GM18517 (cell line): Measurements from ENCODE around the gene OR4M1.
"Not testable (repeated sequence)": the region's sequence is repeated elsewhere in the genome, so short reads cannot be mapped to it uniquely, and the experiment has no call there.

Experiments used
- ATAC-seq: cut with Tn5 transposase; IDR thresholded peaks from one replicate; pipeline ENCODE4 v1.9.1; 2021; ENCODE audit warnings: mild to moderate bottlenecking, moderate library complexity; ENCODE audit not compliant: unreplicated experiment

OR4M1 gene, protein sequence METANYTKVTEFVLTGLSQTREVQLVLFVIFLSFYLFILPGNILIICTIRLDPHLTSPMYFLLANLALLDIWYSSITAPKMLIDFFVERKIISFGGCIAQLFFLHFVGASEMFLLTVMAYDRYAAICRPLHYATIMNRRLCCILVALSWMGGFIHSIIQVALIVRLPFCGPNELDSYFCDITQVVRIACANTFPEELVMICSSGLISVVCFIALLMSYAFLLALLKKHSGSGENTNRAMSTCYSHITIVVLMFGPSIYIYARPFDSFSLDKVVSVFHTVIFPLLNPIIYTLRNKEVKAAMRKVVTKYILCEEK

DNA sequence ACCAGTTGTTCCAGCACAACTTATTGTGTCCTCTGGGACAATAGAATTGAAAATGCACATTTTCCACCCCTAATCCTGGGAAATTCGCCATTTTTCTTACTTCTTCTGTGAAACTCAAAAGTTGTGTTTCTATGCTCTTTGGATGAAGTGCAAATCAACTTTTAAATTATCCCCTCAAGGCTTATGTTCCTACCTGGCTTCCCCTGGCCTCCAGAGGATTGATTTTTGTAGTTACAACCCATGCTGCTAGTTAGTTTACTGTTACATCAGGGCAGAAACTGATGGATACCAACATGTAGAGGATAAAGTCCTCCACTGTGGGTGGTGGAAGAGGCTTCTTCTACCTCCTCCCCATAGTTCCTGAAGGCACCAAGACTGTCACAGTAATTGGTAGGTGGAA lies at the start of gene OR4M1:
Gene OR4M1, plus strand, starts transcription at position 301 of the 400 bp plus-strand sequence. CDS start 6,819 bp downstream, outside the sequence.
- ATAC-seq = not testable (repeated sequence)

- no peak for ATAC-seq
These were observed 43.9 kb upstream of the OR4M1 start for GRCh38 chr14:19729359-19729758.

DNA sequence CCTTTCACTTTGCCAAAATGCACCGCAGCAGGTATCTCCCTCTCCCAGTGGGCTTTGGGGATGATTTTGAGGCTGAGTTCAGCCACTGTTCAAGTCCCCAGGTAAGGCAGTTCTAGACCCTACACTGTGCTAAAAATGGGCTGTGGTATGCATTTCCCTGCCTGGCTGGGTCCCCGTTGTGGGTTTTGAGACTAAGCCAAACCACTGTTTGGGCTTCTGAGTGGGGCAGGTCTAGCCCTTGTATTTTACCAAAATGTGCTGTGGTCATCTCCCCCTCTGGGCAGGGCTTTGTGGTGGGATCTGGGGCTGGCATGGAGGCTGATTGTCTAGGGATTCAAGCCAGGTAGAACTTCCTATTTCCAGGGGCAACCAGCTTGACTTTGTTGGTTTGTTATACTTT lies 43.5 kb upstream of the OR4M1 start:
- ATAC-seq = no peak

GRCh38 chr14:19733893-19734292 lies 39.4 kb upstream of the OR4M1 start:
- not testable (repeated sequence) for ATAC-seq

- no peak for ATAC-seq
These were observed 30.0 kb upstream of the OR4M1 start, which contains the start of gene OR4Q3 for GRCh38 chr14:19743256-19743655. Gene OR4Q3, plus strand, starts transcription at chr14:19743571.

DNA sequence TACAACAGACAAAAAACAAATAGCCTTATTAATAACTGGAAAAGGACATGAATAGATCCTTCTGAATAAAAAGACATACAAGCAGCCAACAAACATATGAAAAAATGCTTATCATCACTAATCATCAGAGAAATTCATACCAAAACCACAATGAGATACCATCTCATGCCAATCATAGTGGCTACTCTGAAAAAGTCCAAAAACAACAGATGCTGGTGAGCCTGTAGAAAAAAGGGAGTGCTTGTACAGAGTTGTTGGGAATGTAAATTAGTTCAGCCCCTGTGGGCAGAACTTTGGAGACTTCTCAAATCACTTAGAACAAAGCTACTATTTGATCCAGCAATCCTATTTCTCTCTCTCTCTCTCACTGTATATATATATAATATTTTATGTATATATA lies 21.0 kb upstream of the OR4M1 start:
- ATAC-seq = not testable (repeated sequence)

- ATAC-seq = no peak
These were observed 19.1 kb upstream of the OR4M1 start for GRCh38 chr14:19754172-19754571.

GRCh38 chr14:19771491-19771890 lies 1.8 kb upstream of the OR4M1 start:
- ATAC-seq = not testable (repeated sequence)

- ATAC-seq = no peak
These were observed 1.3 kb upstream of the OR4M1 start for GRCh38 chr14:19771895-19772430.

GRCh38 chr14:19772454-19772853 lies 850 bp upstream of the OR4M1 start:
- ATAC-seq = not testable (repeated sequence)

GRCh38 chr14:19775587-19775986 lies 2.3 kb downstream of the OR4M1 start:
- ATAC-seq = no peak

GRCh38 chr14:19785848-19786247 lies 12.5 kb downstream of the OR4M1 start:
- not testable (repeated sequence) for ATAC-seq

DNA sequence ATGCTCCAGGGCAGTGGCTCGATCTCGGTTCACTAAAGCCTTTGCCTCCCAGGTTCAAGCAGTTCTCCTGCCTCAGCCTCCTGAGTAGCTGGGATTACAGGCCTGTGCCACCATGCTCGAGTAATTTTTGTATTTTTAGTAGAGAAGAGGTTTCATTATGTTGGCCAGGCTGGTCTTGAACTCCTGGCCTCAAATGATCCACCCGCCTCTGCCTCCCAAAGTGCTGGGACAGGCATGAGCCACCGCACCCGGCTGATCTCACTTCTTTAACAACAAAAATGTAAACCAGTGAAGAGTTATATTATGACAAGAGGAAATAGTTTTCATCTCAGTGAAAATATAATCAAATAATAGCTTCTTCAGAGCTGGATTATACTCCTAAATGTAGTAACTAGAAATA lies 14.0 kb downstream of the OR4M1 start:
- not testable (repeated sequence) for ATAC-seq

DNA sequence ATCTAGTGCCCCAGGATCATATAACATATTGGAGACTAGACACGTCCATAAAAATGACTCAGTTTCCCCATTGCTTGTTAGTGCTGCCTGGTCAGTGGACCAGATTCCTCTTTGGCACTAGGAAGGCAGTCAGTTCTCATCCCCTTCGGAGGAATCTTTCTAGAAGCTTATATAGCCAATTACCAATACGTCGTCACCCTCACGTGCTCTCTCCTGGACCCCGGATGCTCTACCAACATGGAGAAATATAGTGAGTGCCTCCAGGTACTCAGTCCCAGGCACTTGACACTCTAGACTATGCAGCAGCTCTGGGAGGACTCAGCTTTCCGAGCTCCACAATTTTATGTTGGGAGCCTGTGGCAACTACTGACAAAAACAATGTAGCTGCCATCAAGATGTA lies 14.8 kb downstream of the OR4M1 start:
- not testable (repeated sequence) for ATAC-seq

DNA sequence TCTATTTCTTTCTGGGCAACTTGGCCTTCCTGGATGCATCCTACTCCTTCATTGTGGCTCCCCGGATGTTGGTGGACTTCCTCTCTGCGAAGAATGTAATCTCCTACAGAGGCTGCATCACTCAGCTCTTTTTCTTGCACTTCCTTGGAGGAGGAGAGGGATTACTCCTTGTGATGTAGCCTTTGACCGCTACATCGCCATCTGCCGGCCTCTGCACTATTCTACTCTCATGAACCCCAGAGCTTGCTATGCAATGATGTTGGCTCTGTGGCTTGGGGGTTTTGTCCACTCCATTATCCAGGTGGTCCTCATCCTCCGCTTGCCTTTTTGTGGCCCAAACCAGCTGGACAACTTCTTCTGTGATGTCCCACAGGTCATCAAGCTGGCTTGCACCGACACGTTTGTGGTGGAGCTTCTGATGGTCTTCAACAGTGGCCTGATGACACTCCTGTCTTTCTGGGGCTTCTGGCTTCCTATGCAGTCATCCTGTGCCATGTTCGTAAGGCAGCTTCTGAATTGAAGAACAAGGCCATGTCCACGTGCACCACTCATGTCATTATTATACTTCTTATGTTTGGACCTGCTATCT lies 23.3 kb downstream of the OR4M1 start:
- not testable (repeated sequence) for ATAC-seq

- no peak for ATAC-seq
These were observed 26.6 kb downstream of the OR4M1 start for GRCh38 chr14:19799880-19800279.

GRCh38 chr14:19800282-19801117 lies 27.2 kb downstream of the OR4M1 start:
- ATAC-seq = no peak

DNA sequence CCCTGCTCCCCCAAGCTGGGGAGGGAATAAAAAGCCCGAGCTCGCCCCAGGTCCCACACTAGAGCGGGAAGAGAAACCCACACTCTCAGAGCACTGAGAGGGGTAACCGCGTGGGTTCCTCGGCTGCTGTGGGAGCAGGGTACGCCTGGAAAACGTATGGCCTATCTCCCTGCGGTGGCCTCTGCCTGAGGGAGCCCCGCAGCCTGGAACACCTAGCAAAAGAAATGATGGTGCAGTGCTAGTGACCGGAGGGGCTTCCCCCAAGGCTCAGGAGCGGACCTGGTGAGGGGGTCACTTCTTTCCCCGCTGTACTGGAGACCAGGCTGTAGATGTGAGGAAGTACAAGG lies 27.8 kb downstream of the OR4M1 start:
- no peak for ATAC-seq

DNA sequence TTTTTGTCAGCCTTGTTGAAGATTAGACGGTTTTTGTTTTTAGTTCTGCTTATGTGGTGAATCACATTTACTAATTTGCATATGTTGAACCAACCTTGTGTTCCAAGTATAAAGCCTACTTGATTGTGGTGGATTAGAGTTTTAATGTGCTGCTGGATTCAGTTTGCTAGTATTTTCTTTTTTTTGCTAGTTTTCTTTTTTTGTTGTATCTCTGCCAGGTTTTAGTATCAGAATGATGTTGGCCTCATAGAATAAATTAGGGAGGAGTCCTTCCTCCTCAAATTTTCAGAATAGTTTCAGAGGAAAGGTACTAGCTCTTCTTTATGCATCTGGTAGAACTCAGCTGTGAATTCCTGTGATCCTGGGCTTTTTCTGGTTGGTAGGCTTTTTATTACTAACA lies 30.2 kb downstream of the OR4M1 start, which contains the start of gene OR4N2:
Gene OR4N2, plus strand, starts transcription at position 301 of the 400 bp plus-strand sequence. CDS start 23,679 bp downstream, outside the sequence.
- not testable (repeated sequence) for ATAC-seq

- ATAC-seq = not testable (repeated sequence)
These were observed 40.0 kb downstream of the OR4M1 start for GRCh38 chr14:19813171-19813920.
